Esophagus mucosa (tissue), 1 donor: Measurements from ENCODE around the gene SLC37A1. TPM values are rescaled to one million over a fixed set of nuclear protein-coding genes. Genes with fewer than 3 reads are reported as not detected.
"Not testable (repeated sequence)": the region's sequence is repeated elsewhere in the genome, so short reads cannot be mapped to it uniquely, and the experiment has no call there.

Experiments used
- ATAC-seq: fragments of 200-7000 bp; cut with Tn5 transposase; one replicate; pipeline ENCODE4 v1.9.1; 2020
- total RNA-seq: library from RNA; stranded (reverse); gene quantifications from one replicate; pipeline ENCODE4 v1.2.4, GENCODE V29; 2023
- donor health status: DM: yes; HTN: yes; CAD: no.

Gene SLC37A1
- total RNA-seq = 13.9 TPM

DNA sequence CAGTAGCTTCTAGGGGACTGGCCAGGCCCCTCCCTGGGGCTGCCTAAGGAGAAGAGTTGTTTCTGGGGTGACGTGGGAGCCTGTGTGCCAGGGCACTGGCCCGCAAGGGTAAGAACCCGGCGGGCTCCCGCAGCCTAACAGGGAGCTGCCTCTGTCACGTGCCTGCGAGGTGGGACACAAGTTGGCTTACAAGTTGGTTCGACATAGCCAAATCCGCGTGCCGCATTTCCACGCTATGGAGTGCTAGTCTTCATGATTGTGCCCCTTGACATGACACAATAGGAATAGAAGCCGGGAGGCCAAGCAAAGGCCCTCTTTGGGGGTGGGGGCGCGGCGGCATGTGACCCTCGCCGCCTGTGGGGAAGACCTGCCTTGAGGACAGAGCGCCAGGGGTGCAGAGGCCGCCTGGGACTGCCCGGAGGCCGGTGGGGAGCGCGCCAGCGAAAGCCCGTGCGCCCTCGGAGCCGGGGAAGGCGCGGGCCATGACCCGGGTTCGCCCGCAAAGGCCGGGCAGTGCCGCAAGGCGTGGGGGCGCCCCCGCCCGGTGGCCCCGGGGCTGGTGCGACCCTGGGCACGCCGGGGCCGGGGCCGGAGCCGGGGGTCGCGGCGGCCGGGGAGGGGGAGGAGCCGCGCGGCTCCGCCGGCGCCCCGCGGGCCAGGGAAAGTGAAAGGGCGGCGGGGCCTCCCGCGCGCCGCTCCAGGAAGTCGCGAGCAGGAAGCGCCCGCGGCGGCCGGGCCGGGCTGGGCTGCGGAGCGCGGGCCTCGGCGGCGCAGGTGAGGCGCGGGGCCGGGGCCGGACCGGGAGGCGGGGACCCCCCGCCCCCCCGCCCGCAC lies at the start of gene SLC37A1:
Gene SLC37A1 (plus strand): TSS at position 702 of the 834 bp plus-strand sequence. CDS start 4,603 bp downstream, outside the sequence.
- ATAC-seq = peak; percentile 27

DNA sequence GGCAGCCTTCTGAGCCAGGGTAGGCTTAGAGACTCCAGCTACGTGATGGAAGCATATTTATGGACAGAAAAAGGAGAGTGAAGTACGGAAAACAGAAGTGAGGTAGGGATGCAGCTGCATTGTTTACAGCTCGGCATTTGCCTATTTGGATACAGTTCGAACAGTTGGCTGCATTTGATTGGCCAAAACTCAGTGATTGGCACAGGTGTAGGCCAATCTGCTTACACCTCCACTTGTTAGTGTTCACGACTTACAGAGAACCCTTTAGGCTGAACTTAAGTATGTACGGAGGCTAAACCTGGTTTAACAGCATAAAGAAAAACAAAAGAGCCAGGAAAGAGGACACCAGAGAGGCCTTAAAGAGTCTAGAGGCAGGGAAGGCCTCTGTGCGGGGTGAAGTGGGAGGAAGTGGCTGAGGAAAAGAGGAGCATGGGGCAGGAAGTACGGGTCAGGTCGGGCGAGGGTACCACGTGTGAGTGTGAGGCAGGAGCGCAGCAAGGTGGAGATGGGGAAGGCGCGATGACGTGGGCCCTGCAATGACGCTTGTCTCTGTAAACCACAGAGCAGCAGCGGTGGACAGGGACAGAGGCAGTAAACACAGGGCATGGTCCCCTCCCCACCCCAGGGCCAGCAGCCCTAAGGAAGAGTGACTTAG lies 49.7 kb upstream of the SLC37A1 start:
- no peak for ATAC-seq

DNA sequence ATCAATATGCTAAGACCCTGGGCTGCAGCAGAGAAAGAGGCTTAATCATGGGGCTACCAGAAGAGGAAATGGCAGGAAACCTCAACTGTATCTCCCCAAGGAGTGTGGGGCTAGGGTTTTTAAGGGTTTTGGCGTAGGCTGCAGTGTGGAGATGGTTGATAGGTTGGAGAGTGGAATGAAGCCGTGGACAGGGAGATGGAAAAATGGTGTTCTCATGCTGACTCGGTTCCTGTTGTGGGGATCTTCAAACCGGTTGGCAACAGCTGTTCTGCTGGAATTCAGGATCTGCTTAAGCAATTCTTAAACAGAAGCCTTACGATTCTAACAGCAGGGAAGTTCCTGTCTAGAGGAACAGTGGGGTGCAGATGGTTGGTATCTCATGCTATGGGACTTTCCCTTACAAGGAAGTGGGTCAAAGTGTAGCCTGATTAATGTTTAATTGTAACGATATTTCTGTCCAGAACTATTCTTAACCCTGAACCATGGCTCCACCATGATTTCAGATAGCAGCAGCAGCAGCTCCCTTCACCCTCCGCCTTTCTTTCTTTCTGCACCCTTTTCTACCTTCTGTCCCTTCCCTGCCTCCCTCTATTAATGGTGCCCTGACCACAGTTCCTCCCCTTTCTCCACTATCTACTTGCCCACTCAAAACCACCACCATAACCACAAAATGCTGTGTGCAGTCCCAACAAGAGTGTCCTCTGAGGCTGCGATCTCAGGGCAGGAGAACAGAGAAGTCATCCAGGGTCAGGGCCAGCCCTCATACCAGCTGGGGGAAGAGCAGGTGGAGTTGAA lies 48.4 kb upstream of the SLC37A1 start:
- ATAC-seq = no peak

DNA sequence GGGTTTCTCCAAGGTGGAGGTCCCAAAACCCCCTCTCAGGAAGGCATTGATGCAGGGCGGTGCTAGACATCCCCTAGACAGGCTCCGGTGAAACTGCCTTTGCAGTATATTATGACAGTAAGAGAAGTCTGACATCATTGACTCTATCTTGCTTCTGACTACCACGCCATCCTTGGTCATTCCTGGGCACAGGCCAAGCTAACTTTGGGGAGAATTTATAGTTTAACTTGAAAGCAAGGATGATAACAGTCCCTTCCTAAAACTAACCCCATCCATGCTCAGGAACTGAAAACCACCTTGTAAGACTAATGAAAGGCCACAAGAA lies 47.9 kb upstream of the SLC37A1 start:
- ATAC-seq = no peak

DNA sequence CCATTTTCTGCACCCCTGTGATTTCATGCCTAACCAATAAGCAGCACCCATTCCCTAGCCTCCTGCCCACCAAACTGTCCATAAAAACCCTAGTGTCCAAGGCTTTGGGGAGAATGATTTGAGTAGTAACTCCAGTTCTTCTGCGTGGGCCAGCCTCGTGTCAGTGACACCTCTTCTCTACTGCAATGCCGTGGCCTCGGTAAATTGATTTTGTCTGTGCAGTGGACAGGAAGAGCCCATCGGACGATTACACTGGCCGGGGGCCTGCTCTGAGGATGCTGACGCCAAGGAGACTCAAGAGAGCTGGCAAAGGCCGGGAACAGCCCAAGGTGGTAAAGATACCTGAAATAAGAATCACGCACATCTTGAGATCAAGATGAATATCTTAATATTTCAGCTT lies 47.0 kb upstream of the SLC37A1 start:
- no peak for ATAC-seq

DNA sequence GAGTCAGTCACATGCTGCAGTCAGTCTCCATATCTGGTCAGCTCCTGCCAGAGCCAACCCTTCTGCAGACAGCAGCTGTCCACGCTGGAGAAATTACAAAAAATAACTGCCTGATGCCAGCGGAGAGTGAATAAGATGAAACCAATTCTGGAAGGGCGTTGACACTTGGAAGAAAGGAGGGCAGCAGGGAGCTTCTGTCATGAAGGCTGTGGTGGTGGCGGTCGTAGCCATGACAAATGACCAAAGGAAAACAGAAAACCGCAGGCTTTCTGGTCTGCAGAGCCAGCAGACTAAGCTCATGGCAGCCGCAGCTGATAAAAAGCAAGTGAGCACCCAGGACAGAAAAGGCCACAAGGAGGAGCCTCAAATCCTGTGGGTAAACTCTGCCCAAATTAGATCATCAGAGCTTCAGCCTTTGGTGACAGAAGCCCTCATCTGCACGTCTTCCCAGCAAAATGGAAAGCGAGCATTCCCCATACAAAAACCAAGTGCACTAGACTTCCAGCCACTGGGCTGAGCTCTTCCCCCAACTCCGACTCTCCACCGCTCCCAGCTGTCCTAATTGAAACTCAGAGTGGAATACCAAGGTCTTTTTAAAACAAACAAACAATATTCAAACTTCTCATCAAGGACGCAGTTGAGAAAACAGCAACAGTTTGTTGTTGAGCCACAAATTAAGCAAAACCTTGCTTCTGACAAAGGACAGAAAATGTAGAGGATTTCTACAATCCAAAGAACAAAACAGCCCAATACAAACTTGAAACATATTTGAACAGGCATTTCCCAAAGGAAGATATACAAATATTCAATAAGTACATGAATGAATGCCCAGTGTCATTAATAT lies 46.3 kb upstream of the SLC37A1 start:
- ATAC-seq = no peak

DNA sequence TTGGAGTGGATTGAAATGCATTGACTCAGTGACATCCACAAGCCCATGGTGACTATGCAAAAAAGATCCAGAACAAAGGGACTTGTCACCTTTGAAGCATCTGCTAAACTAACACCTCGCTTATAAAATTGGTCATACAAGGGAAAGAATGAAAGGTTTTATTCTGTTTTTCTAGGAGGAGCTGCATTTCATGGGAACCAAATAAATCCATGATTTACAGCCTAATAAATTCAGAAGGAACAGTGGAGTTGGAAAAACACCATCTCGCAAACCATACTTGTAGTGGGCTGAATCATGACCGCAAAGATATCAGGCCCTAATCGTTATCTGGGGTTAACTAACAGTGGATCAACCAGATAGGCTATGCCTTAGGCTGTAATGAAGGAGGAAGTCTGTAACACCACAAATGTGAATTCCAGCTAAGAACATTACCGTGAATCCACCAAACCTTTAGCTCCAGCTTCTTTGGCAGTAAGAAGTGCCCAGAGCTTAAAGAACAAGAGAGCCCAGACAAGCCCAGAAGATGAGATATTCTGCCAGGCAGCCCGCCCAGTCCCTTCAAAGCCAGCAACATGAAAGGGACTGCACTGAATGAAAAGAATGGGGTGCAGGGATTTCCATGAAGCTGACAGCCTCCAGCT lies 45.0 kb upstream of the SLC37A1 start:
- ATAC-seq = peak; percentile 12

DNA sequence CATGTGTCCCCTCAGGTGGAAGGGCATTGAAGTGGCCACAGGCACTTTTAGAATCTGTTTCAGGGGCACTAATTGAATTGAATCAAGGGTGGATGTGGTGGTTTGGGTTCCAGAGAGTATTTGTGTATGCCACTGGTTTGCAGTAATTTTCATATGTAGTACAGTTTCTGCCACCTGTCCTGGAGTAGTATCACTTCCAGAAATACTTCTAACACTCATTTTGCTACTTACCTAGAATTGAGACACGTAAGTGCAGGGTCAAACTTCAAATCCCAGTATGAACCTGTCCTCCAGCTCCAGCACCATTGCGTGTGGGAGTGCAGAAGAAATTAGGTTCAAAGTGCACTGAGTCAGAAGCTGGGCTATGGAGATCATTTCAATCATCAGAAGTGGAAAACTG lies 44.4 kb upstream of the SLC37A1 start:
- ATAC-seq = no peak

DNA sequence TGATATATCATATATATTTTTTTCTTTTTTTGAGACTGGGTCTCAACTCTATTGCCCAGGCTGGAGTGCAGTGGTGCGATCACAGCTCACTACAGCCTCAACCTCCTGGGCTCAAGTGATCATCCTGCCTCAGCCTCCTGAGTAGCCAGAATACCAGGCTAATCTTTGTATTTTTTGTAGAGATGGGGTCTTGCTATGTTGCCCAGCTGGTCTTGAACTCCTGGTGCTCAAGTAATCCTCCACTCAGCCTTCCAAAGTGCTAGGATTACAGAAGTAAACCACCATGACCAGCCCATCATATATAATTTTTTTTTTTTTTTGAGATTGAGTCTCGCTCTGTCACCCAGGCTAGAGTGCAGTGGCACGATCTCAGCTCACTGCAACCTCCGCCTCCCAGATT lies 43.9 kb upstream of the SLC37A1 start:
- ATAC-seq = not testable (repeated sequence)

DNA sequence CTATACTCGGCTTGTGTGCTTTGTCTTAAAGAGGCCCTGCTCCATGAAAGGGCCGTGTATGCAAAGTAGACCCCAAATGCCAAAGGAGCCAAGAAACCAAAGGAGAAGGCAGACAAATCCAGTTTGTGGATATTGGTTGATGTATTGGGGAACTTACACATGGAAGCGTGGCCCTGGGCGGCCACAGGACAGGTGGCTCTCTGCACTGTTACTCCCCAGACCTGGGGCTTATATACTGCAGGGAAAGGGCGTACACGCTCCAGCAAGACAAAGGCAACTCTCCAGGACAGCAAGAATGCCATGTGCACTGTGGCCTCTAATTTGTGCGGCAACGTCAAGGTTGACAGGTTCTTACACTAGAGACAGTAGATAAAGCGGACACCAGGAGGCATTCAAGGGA lies 42.4 kb upstream of the SLC37A1 start:
- ATAC-seq = no peak

DNA sequence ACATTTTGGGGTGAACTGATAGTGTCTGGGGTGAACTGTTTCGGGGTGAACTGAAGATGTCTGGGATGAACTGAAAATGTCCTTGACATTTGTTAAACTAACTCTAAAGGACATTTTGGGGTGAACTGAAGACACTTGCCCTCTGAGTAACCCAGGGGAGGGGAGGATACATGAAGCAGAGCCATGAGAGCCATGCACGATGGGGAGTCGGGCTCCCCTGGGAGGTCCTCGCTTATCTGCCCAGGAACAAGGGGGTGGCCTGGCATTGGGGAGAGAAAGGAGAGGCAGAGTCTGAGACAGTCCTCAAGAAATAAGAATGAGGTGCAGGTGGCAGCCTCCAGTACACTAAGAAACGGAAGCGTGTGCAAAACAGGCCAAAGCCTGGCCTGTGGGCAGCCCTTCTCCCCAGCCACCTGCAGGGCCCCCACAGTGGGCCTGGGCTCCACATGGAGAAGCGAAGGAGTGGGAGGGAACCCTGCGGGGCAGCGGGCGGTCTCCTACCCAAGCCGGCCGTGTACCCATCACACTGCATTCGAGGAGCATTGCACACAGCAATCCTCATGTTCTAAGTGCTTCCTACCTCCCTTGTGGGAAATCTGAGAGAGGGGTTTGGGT lies 41.8 kb upstream of the SLC37A1 start:
- ATAC-seq = no peak

DNA sequence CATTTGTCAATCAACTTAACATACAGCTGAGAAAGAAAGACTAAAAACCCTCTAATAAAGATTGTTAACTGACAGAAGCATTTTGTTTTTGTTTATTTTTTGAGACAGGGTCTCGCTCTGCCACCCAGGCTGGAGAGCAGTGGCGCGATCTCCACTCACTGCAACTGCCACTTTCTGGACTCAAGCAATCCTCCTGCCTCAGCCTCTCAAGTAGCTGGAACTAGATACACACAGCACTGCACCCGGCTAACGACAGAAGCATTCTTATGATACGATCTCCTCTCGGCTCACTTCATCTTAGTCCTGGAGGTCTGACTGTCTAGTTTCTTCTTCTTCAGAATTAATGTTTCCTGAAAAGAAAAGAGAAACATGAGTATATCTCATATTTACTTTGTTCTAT lies 41.1 kb upstream of the SLC37A1 start:
- ATAC-seq = no peak

DNA sequence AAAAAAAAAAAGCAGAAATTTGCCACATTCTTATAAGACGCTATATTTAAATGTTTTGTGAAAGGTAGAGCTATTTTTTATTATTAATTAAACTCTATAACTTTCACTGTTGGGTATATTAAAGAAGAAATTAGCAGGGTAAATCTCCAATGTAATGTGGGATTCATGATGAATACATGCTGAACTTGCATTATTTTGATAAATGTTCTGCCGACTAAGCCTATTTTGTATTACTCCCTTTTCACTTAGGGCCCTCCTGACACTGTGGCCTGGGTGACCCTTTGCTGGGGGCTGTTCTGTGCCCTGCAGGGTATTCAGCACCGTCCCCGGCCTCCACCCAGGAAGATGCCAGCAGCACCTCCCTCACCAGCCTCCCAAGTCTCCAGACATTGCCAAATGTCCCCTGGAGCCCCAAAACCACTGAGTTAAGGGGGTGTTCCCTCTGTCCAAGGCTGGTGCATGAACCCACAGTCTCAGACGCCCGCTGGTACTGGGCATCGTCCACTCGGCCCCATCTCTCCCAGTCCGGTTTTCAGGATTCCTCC lies 40.1 kb upstream of the SLC37A1 start:
- ATAC-seq = no peak

DNA sequence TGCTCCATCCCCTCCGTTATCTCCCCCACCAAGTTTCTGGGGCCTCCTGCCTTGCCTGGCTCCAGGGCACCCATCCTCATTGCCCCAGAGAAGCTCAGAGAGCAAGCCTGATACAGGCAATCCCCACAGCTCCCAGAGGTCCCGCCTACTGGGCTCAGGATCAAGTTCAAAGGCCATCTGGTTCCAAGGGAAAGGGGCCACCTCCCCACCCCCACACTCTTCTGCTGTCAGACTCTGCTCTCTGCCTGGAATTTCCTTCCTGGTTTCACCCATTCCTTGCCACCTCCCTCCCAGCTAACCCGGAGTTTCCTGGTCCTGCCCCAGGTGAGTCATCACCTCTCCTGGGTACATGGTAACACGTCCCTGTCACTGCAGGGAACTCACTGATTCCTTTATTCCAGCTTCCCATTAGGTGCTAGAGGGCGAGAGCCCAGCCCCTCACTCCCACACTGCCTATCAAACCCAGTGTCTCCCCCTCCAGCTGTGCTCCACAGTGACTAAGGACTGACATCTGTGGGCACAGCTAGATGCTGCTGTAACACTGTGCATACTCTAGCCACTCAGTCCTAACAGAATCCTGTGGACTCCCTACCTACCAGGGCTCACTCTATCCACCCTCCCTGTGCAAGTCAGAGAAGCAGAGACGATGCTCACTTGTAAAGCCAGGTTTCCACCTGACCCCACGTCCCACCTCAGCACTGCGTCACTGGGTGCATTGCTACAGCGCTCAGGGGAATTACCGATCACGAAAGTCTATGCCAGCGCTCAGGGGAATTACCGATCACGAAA lies 39.4 kb upstream of the SLC37A1 start:
- ATAC-seq = peak; percentile 93

DNA sequence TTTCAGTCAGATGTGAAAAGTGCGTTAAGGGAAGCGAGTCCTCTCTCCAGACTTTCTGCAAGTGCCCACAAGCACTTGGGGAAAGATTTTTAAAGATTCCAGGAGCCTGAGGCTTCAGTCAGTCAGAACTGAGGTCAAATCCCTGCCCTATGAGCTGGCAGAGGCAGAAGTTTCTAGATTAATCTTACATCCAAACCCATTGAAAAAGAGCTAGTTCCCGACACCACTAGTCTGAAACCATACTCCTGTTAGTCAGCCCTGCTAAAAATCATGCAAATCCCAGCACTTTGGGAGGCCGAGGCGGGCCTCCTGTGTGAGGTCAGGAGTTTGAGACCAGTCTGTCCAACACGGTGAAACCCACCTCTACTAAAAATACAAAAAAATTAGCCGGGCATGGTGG lies 38.6 kb upstream of the SLC37A1 start:
- ATAC-seq = no peak

DNA sequence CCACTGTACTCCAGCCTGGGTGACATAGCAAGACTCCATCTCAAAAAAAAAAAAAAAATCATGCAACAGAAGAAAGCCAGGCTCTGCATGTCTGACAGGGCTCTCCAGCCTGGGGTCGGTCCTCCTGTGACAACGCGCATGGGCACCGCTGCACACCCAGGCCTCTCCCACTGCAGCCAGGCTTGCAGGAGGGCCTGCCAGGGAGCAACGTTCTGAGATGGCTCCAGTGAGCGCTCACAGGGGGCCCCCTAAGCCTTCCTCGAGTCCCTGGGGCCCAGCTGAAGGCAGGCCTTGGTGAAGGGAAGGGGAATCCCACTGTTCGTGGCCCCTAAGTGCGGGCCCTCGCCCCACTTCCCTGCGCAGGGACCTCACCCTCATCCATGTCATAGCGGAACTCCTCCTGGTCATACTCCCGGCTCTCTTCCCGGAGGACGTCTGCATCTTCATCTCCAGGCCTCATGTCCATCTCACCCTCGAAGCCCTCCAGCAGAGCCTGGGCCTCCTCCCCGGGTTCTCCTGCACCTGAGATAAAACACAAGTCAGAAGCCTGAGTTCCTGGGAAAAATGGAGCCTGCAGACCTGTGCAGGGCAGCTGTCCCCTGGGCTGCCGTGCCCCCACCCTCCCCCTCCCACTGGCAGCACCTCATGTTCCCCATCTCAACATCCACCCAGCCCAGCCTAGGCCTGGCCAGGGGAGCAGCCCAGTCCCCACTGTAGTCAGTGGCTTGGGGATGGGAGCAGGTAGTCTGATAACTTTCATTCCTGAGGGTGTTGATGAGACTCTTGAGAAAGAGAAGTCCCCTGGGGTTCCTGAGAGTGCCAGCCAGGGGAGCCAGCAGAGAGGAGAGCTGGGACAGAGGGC lies 37.9 kb upstream of the SLC37A1 start:
- no peak for ATAC-seq

DNA sequence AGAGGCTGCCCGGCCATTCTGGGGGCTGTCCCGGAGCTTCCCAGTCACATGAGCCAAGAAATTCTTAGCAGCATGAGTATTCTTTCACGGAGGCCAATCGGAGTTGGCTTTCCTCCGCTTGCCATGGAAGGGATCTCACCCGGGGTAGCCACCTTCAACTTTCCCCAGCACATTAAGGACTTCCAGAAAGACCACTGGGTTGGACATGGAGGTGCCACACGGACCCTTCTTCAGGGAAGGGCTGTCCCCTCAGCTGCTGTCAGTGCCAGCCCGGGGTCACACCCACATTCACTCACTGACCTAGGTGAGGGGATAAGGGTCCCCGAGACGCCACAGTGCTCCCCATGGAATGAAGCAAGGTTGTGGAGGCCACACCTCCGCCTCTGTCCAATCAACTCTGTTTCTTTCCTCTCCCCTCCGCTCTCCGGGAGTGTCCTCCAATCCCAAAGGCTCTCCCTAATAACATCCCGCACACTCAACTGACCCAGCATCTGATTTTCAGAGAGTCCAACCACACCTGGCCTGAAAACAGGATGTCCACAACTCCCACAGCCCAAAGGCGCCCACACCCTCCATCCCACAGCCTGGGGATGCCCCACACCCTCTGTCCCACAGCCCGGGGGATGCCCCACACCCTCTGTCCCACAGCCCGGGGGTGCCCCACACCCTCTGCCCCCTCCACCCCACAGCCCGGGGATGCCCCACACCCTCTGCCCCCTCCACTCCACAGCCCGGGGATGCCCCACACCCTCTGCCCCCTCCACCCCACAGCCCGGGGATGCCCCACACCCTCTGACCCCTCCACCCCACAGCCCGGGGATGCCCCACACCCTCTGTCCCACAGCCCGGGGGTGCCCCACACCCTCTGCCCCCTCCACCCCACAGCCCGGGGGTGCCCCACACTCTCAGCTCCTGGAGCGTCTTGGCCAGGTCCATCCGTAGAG lies 37.0 kb upstream of the SLC37A1 start:
- ATAC-seq = no peak

DNA sequence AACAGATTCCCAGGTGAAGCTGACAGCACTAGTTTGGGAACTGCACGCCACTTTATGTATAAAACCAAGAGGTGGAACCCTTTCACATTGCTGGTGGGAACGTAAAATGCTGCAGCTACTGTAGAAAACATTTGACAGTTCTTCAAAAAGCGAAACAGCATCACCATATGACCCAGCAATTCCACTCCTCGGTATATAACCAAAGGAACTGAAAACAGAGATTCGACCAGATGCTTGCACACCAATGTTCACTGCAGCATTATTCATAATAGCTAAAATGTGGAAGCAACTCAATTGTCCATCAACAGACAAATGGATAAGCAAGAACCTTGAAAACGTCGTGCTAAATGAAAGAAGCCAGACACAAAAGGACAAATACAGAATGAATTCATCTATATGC lies 35.1 kb upstream of the SLC37A1 start:
- ATAC-seq = no peak
